Stomach (tissue), 9 donors: ENCODE results near the gene PAX5. TPM values are rescaled to one million over a fixed set of nuclear protein-coding genes. Genes with fewer than 3 reads are reported as not detected.

Experiments
- DNase-seq, 2 donors: peaks; one replicate each; pipeline versions ENCODE4 v3.0.0 to v3.0.0-alpha.2; 2013 to 2019
- H3K27ac ChIP-seq, 5 donors: fragments of 200-600 bp in 4 of 5; sonication (generic) in 4 of 5; one replicate each; pipeline ENCODE4 v1.5.1; 2013 to 2019; ENCODE audit warnings: mild to moderate bottlenecking in 1 of 5, moderate library complexity in 1 of 5
- H3K27me3 ChIP-seq, 3 donors: fragments of 200-600 bp; sonication (generic); one replicate each; pipeline ENCODE4 v1.5.1; 2017 to 2019; ENCODE audit warnings: mixed run types in 1 of 3
- H3K36me3 ChIP-seq, 4 donors: fragments of 200-600 bp; sonication (generic); 1 replicate in 3 of 4; 2 replicates in 1 of 4; pipeline ENCODE4 v1.5.1; 2016 to 2019
- H3K4me1 ChIP-seq, 4 donors: fragments of 200-600 bp; sonication (generic); one replicate each; pipeline ENCODE4 v1.5.1; 2016 to 2019
- H3K4me3 ChIP-seq, 4 donors: fragments of 200-600 bp; sonication (generic) in 3 of 4; one replicate each; pipeline ENCODE4 v1.5.1; 2016 to 2019; ENCODE audit warnings: mild to moderate bottlenecking in 1 of 4
- H3K9me3 ChIP-seq, 4 donors: fragments of 200-600 bp; sonication (generic); one replicate each; pipeline ENCODE4 v1.5.1; 2016 to 2019
- CTCF ChIP-seq, 7 experiments: fragments of 450-650 bp in 4 of 7; fragments of 200-600 bp in 3 of 7; sonication (generic) in 3 of 7; IDR thresholded peaks; one replicate each; pipeline ENCODE4 v1.5.1; 2016 to 2019; ENCODE audit warnings: antibody characterized with exemption in 7 of 7, control low read depth in 2 of 7, mild to moderate bottlenecking in 1 of 7
- EP300 ChIP-seq: sonication (generic); formaldehyde crosslinking; IDR thresholded peaks from one replicate; pipeline ENCODE4 v1.6.1; 2017; ENCODE audit warnings: antibody characterized with exemption
- POLR2A ChIP-seq, 4 donors: fragments of 450-650 bp; IDR thresholded peaks; one replicate each; pipeline ENCODE4 v1.6.1; 2016; ENCODE audit warnings: antibody characterized with exemption in 4 of 4, control low read depth in 2 of 4, mild to moderate bottlenecking in 1 of 4, moderate library complexity in 1 of 4
- POLR2AphosphoS5 ChIP-seq, 3 donors: sonication (generic); formaldehyde crosslinking; IDR thresholded peaks; one replicate each; pipeline ENCODE4 v1.6.1; 2016; ENCODE audit warnings: antibody characterized with exemption in 3 of 3
- WGBS, 5 donors: extraction: QIAGEN DNeasy Blood & Tissue Kit in 3 of 5; methylation state at CpG; one replicate each; pipeline versions ENCODE4 v1.1.5 to v1.1.7; 2013 to 2018; 5-methylcytosine and 5-hydroxymethylcytosine counted together
- intact Hi-C: fragments of 100-400 bp; cut with DNase I; formaldehyde crosslinking; loops from one replicate; pipeline ENCODE4 v1.15.1; 2023; ENCODE audit warnings: low total_unique reads
- polyA plus RNA-seq, 3 donors: library from polyadenylated mRNA; stranded (reverse); fragments of 200-250 nt; gene quantifications; one replicate each; pipeline ENCODE4 v1.2.3, GENCODE V29; 2013
- total RNA-seq, 5 donors: library from RNA; depleted of rRNA; stranded (reverse); fragments of >200 nt; gene quantifications; one replicate each; pipeline versions ENCODE4 v1.1.0 to v1.2.3, GENCODE V29; 2014 to 2016
- donor health status: healthy with polysubstance abuse.
- donor health status: Bipolar disorder and iron deficiency.
- donor health status: healthy.

The PAX5 gene
- total and polyA plus RNA-seq, 8 donors = 0.43 to 1.3 TPM; not detected in 6

GRCh38 chr9:36835271-36835996, 198.6 kb downstream of the PAX5 start:
- Histone ChIP-seq H3K27me3 (peaks cover 0 to 3% (median 0%) of the 10 kb centered on the region in 3 donors), H3K36me3 (no peaks in the 10 kb centered on the region), H3K4me1 (no peaks in the 10 kb centered on the region), H3K9me3 (no peaks in the 10 kb centered on the region), H3K27ac (no peak overlapping the region), H3K4me3 (no peak overlapping the region)
- TF ChIP-seq EP300 (no peak), POLR2A (IDR thresholded peaks at IDR 0.05) (no peak), POLR2AphosphoS5 (IDR thresholded peaks at IDR 0.05) (no peak), CTCF (IDR thresholded peaks at IDR 0.05) (no peak)
- DNase-seq = no peak
- 67 to 81% (median 80%) methylated on average over 16 to 18 of the region's 18 CpGs for WGBS, 5 donors
- intact Hi-C loops = no loop called here

- no peak overlapping the region for H3K27ac ChIP-seq
- DNase-seq = no peak
- intact Hi-C loops = no loop called here
- TF ChIP-seq POLR2AphosphoS5 (IDR thresholded peaks at IDR 0.05) (no peak), EP300 (no peak), POLR2A (IDR thresholded peaks at IDR 0.05) (no peak), CTCF (IDR thresholded peaks at IDR 0.05) (no peak)
- no peaks in the 10 kb centered on the region for H3K9me3 ChIP-seq
- 68 to 78% (median 76%) methylated on average over 7 to 9 of the region's 9 CpGs for WGBS, 5 donors
- no peaks in the 10 kb centered on the region for H3K36me3 ChIP-seq
- H3K4me1 ChIP-seq = no peaks in the 10 kb centered on the region
- no peak overlapping the region for H3K4me3 ChIP-seq
- H3K27me3 ChIP-seq = peaks cover 0 to 3% (median 0%) of the 10 kb centered on the region in 3 donors
Measured at GRCh38 chr9:36834736-36835135, 199.3 kb downstream of the PAX5 start.

GRCh38 chr9:36833954-36834353, 200.1 kb downstream of the PAX5 start:
- TF ChIP-seq EP300 (no peak), POLR2A (IDR thresholded peaks at IDR 0.05) (no peak), POLR2AphosphoS5 (IDR thresholded peaks at IDR 0.05) (no peak), CTCF (IDR thresholded peaks at IDR 0.05) (no peak)
- Histone ChIP-seq H3K27ac (no peak overlapping the region), H3K27me3 (peaks cover 0 to under 1% (median 0%) of the 10 kb centered on the region in 3 donors), H3K36me3 (no peaks in the 10 kb centered on the region), H3K4me1 (no peaks in the 10 kb centered on the region), H3K9me3 (no peaks in the 10 kb centered on the region), H3K4me3 (no peak overlapping the region)
- intact Hi-C loops = no loop called here
- no peak for DNase-seq
- WGBS, 5 donors = 48 to 81% (median 76%) methylated on average over 5 to 6 of the region's 6 CpGs

- 79 to 87% (median 83%) methylated on average over 14 to 16 of the region's 16 CpGs for WGBS, 5 donors
- Histone ChIP-seq H3K9me3 (no peaks in the 10 kb centered on the region), H3K27me3 (peaks cover 0 to 4% (median 0%) of the 10 kb centered on the region in 3 donors), H3K27ac (no peak overlapping the region), H3K4me1 (no peaks in the 10 kb centered on the region), H3K4me3 (no peak overlapping the region), H3K36me3 (no peaks in the 10 kb centered on the region)
- intact Hi-C loops = no loop called here
- no peak for DNase-seq
- TF ChIP-seq CTCF (IDR thresholded peaks at IDR 0.05) (no peak), POLR2A (IDR thresholded peaks at IDR 0.05) (no peak), EP300 (no peak), POLR2AphosphoS5 (IDR thresholded peaks at IDR 0.05) (no peak)
Measured at GRCh38 chr9:36832164-36832795, 201.8 kb downstream of the PAX5 start.
